ENCODE results near the gene USP11.
"Not testable (repeated sequence)": the region's sequence is repeated elsewhere in the genome, so short reads cannot be mapped to it uniquely, and the experiment has no call there.

Gene USP11

DNA sequence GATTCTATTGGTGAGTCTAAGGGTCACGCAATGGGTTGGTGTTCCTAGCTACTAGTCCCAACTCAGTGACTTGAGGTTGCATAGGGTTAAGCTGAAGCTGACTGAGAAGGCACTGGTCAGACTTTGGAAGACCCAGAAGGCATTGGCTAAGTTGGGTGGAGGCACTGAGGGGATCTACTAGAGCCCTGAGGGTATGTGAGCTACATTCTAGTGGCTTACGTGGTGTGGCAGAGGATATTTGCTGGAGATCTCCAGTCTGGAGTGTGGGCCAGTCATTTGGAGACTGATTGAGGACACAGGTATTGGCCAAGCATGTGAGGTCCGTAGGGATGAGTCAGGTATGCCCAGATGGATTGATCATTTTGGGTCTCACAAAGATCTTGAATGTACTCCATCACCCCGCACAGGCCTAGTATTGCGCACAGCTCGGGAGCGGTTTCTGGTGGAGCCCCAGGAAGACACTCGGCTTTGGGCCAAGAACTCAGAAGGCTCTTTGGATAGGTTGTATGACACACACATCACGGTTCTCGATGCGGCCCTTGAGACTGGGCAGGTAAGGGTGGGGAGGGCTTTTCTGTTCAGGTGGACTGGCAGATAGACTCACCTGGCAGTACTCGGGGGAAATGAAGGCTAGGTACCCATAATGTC lies 7.2 kb downstream of the USP11 start:
- no peak for DNase-seq
- in situ Hi-C loops (cut with MboI; ENCODE audit: low pct_unique_long_range_greater_than_20kb, low sequenced_read_pairs), result no loop called here

DNA sequence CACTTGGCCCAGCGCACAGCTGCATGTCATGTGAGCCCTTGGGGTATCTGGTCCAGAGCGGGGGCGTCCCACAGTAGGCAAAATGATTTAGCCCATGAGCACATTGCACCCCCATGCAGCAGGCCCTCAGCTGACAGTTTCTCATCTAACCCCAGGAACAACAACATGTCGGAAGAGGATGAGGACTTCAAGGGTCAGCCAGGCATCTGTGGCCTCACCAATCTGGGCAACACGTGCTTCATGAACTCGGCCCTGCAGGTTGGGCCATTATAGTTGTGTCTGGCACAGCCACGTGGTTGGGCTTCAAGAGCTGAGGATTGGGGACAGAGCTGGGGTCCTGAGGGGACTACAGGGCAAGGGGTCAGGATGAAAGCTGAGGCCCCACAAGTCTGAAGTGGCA lies 7.8 kb downstream of the USP11 start:
- in situ Hi-C loops (cut with MboI; ENCODE audit: low pct_unique_long_range_greater_than_20kb, low sequenced_read_pairs), result no loop called here
- DNase-seq, result no peak

DNA sequence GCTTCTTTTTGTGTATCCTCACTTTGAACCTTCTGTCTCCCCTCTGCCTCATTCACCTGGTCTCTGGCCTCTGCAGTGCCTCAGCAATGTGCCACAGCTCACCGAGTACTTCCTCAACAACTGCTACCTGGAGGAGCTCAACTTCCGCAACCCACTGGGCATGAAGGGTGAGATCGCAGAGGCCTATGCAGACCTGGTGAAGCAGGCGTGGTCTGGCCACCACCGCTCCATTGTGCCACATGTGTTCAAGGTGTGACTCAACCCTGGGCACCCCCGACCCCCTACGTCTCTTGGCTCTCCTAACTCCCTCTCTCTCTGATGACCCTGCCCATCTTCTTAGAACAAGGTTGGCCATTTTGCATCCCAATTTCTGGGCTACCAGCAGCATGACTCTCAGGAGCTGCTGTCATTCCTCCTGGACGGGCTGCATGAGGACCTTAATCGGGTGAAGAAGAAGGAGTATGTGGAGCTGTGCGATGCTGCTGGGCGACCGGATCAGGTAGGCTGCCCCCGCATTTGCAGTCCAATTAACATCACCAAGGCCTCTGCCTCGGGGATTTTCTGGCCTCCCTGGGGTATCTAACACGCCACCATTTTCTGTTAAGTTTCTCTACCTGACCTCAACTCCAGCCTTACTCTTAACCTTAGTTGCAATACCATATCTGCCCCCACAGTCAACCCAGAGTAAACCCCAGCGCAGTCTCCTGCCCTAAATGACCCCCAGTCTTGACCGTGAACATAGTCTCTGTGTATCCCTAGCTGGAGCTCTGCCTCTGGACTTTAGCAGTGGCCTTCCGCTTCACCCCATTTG lies 8.6 kb downstream of the USP11 start:
- in situ Hi-C loops (cut with MboI; ENCODE audit: low pct_unique_long_range_greater_than_20kb, low sequenced_read_pairs), result no loop called here
- DNase-seq, result no peak

DNA sequence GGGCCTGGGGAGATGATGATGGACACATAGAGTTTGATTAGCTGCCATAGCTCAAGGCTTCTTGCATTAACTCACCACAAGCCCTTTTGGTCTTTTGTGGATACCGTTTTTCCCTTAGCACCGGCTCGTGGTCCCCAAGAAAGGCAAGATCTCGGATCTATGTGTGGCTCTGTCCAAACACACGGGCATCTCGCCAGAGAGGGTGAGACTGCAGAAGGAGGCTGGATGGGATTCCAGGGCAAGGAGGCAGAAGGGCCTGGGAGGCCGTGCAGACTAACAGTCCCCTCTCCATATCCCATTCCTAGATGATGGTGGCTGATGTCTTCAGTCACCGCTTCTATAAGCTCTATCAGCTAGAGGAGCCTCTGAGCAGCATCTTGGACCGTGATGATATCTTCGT lies 9.5 kb downstream of the USP11 start:
- in situ Hi-C loops (cut with MboI; ENCODE audit: low pct_unique_long_range_greater_than_20kb, low sequenced_read_pairs), result no loop called here

DNA sequence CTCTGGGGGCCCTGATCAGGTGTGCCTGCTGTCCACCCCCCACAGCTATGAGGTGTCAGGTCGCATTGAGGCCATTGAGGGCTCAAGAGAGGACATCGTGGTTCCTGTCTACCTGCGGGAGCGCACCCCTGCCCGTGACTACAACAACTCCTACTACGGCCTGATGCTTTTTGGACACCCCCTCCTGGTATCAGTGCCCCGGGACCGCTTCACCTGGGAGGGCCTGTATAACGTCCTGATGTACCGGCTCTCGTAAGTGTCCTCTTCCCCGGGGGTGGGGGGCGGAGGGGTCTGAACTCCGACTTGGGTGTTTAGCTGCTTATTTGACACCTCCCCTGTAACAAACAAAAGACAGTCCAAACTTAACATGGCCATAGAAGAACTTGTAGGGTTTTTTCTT lies 10.5 kb downstream of the USP11 start:
- in situ Hi-C loops (cut with MboI; ENCODE audit: low pct_unique_long_range_greater_than_20kb, low sequenced_read_pairs), result no loop called here
- DNase-seq, result no peak

More for the DNA sequence above, 9.5 kb downstream of the USP11 start:
- no peak for DNase-seq

DNA sequence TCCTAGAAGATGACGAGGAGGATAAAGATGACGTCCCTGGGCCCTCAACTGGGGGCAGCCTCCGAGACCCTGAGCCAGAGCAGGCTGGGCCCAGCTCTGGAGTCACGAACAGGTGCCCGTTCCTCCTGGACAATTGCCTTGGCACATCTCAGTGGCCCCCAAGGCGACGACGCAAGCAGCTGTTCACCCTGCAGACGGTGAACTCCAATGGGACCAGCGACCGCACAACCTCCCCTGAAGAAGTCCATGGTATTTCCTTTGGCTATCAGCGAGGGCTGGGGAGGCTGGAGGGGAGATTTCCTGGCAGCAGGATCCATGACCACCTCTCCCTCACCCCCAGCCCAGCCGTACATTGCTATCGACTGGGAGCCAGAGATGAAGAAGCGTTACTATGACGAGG lies 11.9 kb downstream of the USP11 start:
- DNase-seq, result no peak
- in situ Hi-C loops (cut with MboI; ENCODE audit: low pct_unique_long_range_greater_than_20kb, low sequenced_read_pairs), result no loop called here

DNA sequence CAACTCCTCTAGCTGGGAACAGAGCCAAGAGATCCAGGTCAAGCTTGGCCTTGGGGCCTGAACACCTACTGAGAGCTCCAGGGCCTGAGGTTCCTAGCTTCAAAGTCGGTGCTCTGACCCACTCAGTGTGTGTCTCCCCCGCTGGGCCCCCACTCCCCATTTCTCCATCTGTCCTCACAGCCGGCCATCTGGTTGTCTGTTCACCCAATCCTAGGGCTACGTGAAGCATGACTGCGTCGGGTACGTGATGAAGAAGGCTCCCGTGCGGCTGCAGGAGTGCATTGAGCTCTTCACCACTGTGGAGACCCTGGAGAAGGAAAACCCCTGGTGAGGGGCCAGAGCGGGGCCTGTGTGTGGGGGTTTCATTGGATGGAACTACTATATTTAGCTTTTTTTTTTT lies 12.3 kb downstream of the USP11 start:
- DNase-seq, result no peak
- in situ Hi-C loops (cut with MboI; ENCODE audit: low pct_unique_long_range_greater_than_20kb, low sequenced_read_pairs), result no loop called here

DNA sequence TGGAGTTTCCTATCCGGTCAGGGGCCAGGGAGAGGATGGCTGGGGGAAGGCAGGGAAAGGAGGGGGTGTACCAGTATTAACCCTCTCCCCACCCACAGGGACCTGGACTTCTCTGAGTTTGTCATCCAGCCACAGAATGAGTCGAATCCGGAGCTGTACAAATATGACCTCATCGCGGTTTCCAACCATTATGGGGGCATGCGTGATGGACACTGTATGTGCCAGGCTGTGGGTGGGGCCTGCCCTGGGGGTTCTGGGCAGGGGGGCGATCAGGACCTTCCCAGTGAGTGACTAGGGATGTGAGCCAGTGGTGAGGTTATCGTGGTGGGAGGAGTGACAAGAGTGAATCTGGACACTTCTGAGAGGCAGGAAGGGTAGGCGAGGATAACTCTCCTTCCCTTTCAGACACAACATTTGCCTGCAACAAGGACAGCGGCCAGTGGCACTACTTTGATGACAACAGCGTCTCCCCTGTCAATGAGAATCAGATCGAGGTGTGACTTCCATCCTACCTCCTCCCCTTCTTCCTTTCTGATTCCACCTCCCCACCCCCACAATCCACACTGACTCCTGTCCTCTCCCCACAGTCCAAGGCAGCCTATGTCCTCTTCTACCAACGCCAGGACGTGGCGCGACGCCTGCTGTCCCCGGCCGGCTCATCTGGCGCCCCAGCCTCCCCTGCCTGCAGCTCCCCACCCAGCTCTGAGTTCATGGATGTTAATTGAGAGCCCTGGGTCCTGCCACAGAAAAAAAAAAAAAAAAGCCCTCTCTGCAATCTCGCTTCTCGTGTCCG lies 14.6 kb downstream of the USP11 start:
- no peak for DNase-seq
- in situ Hi-C loops (cut with MboI; ENCODE audit: low pct_unique_long_range_greater_than_20kb, low sequenced_read_pairs), result no loop called here

DNA sequence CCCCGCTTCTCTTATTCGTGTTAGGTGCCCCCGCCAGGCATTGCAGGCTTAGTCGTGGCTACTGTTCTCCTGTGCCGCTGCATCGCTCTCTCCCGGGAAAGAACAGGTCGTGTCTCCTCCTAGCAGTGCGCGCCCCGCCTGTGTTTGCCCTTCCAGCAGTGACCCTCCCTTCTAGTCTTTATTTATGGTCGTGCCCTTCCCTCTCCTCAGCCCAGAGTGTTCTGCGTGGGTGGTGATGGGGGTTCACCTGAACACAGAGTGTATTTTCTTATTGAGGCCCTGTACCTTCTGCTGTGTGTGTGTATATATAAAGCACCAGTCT lies 15.2 kb downstream of the USP11 start:
- DNase-seq, result no peak
- in situ Hi-C loops (cut with MboI; ENCODE audit: low pct_unique_long_range_greater_than_20kb, low sequenced_read_pairs), result no loop called here

DNA sequence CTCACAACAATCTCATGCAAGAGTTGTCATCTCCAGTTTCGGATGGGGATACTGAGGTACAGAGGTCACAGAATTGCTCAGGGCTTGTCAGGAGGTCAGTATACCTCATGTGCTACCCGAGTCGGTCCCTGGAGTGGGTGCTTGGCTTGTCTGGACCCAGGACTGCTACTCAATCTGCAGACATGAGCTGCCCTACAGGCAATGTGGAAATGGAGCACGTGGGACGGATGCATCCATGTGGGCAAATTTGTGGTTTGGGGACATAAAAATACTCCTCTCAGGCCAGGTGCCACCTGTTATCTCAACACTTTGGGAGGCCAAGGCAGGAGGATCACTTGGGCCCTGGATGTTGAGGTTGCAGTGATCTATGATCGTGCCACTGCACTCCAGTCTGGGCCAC lies 15.8 kb downstream of the USP11 start:
- in situ Hi-C loops (cut with MboI; ENCODE audit: low pct_unique_long_range_greater_than_20kb, low sequenced_read_pairs), result no loop called here
- no peak for DNase-seq

DNA sequence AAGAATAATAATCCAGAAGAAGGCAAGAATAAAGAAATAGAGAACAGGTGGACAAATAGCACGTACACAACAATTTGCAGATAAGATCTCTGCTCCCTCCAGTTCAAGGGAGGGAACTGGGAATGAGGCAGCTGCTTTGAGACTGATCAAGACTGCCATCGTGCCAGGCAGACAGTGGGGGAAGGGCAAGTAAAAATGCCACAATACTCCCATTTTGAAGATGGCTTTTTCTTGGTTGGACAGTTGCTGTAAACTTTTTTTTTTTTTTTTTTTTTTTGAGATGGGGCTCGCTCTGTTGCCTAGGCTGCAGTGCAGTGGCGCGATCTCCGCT lies 17.2 kb downstream of the USP11 start:
- in situ Hi-C loops (cut with MboI; ENCODE audit: low pct_unique_long_range_greater_than_20kb, low sequenced_read_pairs), result no loop called here
- DNase-seq, result no peak

DNA sequence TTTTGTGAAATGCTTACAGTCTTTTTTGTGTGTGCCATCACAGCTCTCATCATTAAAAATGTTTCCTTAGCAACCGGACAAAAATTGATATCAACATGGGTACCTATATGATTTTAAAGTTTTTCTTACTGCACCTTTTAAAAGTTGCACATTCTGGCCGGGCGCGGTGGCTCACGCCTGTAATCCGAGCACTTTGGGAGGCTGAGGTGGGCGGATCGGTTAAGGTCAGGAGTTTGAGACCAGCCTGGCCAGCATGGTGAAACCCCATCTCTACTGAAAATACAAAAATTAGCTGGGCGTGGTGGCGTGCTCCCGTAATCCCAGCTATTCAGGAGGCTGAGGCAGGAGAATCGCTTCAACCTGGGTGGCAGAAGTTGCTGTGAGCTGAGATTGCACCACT lies 24.8 kb downstream of the USP11 start:
- DNase-seq; in situ Hi-C loops (cut with MboI; ENCODE audit: low pct_unique_long_range_greater_than_20kb, low sequenced_read_pairs): not testable (repeated sequence)

DNA sequence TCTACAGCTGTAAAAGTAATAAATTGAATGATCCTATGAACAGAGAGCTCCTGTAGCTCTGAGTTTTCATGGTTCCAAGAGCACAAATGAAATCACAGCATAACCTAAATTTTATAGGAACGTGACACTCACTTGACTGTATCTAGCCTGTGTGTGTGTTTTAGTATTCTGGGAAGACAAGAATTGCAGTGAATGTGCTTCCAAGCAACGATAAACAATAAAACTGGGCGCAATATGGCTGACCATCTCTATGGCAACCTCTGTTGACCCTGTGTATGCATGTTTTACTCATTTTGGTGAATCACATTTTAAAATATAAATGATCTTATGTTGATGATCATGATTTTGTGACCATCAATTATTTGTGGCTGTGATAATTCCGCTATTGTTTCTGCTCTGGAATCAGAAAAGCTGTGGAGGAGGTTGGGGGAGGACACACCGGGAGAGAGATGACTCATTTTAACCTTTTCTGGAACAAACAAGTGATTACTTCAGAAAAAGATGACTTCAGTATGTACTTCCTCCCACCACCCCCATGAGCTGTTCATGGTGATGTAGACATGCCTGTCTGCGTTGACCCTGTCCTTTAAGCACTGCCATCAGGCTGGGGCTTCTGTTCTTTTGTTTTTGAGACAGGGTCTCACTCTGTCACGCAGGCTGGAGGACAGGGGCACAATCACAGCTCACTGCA lies 31.8 kb downstream of the USP11 start:
- in situ Hi-C loops (cut with MboI; ENCODE audit: low pct_unique_long_range_greater_than_20kb, low sequenced_read_pairs), result no loop called here
- DNase-seq, result peak; percentile 41

DNA sequence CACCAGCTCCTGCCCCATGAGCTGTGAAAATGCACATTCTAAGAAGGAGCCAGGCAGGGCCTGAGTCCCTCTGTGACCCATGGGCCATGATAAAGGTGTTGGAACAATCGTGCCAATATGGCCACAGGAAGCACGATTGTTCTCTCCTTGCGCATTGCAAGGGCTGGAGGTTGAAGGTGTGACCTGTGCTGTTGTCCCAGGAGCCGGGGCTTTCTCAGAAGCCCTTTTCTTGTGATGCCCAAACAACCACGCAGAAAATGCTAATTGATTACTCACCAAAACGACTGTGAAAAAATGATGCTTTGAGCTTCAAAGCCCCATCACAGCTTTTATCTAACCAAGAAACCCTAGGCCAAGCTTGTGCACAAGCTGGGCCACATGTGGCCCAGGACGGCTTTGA lies 33.8 kb downstream of the USP11 start:
- in situ Hi-C loops (cut with MboI; ENCODE audit: low pct_unique_long_range_greater_than_20kb, low sequenced_read_pairs), result no loop called here
- DNase-seq, result no peak

DNA sequence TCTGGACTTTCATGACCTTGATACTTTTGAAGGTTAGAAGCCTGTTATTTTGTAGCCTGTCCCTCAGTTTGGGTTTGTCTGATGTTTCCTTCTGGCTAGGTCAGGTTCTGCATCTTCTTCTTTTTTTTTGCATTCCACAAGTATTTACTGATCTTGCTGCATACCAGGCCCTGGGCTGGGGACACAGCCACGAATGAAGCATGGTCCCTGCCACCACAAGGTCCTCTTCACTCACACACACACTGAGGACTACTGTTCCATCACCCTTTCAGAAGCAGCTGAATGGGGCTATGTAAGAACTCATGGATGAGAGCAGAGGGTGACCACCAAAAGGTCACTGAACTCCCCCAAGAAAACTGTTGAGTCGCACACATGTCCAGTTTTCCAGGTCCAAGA lies 39.2 kb downstream of the USP11 start:
- in situ Hi-C loops (cut with MboI; ENCODE audit: low pct_unique_long_range_greater_than_20kb, low sequenced_read_pairs), result no loop called here
- DNase-seq, result no peak

DNA sequence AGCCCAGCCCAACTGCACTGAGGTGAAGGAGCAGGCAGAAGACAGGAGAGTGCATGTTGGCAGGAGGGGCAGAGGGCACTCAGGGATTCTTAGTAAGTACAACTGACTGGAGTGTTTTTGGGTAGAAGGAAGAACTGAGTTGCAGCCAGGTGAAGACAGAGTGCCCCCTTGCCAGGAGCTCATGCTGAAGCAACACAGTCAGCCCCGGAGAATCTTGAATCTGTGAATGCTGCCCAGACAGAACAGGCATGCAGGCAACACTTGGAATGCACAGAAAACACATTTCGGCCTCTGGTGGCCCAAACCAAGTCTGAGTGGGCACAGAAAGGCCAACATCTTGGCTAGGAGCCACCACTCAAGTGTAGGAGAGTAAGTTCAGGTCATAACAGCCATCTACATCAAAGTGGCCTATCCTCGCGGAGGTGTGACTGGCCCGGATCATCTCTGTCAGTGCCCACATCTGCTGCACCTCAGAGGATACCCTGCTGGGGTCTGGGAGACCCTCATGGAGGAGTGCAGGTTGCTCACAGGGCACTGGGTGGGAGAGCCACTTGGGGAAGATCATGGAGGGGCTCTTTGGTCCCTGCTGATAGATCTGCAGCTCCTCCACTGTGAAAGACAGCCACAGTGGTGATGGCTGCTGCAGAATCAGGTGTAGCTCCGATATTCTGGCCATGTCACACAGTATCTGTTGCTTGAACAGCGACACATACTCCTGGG lies 40.4 kb downstream of the USP11 start:
- no peak for DNase-seq
- in situ Hi-C loops (cut with MboI; ENCODE audit: low pct_unique_long_range_greater_than_20kb, low sequenced_read_pairs), result no loop called here

DNA sequence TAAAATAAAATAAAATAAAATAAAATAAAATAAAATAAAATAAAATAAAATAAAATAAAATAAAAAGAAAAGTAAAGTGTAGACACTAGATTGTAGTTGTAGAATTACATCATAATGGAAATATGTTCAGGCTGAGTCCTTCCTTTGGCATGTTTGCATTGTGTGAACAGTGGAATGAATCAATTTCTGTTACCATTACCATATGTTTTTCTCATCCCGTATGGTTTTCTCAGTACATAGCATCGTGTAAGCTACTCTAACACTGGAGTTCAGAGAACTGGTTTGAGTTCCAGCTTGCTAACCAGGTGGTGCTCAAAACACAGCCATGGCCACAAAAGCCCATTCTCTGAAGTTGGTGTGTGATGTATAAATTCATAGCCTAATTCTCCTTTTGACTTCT lies 45.9 kb downstream of the USP11 start:
- no peak for DNase-seq
- in situ Hi-C loops (cut with MboI; ENCODE audit: low pct_unique_long_range_greater_than_20kb, low sequenced_read_pairs), result no loop called here

DNA sequence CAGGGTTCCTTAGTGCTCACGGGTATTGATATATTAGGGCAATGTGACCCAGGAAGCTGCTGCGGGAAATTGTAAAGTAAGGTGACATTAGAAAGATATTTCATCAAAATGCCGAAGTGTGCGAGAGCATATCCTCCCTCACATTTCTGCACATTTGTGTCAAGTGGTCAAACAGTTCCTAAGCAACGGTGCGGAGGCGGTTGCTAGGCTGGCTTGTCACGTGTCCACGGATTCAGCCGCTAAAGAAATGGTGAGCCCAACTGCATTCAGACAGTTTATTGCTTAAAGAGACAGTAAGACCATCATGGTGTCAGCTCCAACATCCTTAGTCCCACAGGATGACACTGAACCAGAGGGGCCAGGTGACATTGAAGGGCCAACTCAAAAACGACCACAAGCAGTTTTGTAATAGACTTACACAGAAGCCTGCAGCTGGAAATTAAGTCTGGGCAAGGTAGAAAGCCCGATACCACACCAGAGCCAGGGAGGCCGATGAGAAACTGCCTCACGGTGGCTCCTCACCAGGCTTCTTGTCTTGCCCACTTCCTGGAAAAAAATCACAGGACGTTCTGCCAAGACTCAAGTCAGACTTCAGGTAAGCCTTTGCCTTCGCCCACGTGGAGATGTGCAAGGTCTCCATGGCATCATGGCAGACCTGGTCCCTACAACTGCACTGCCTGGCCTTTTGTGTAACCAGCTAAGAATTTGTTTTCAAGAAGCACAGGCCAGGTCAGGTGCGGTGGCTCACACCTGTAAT lies 50.4 kb downstream of the USP11 start:
- in situ Hi-C loops (cut with MboI; ENCODE audit: low pct_unique_long_range_greater_than_20kb, low sequenced_read_pairs), result no loop called here
- peak; percentile 79 for DNase-seq

DNA sequence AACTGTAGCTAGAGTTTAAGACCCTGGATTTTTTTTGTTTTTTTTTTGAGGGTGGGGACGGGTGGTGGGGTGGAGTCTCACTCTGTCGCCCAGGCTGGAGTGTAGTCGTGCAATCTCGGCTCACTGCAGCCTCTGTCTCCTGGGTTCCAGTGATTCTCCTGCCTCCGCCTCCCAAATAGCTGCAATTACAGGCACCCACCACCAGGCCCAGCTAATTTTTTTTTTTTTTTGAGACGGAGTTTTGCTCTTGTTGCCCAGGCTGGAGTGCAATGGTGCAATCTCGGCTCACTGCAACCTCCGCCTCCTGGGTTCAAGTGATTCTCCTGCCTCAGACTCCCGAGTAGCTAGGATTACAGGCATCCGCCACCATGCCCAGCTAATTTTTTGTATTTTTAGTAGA lies 51.8 kb downstream of the USP11 start:
- DNase-seq; in situ Hi-C loops (cut with MboI; ENCODE audit: low pct_unique_long_range_greater_than_20kb, low sequenced_read_pairs): not testable (repeated sequence)
